AG10803 (cell line): ENCODE measurements around the gene TANGO2.

Experiments used
- DNase-seq: peaks from one replicate; pipeline ENCODE4 v3.0.0; 2010; ENCODE audit warnings: low read depth
- H3K4me3 ChIP-seq: 2 replicates; pipeline ENCODE4 v1.5.1; 2011; ENCODE audit warnings: mild to moderate bottlenecking, low read length, control low read depth
- TF ChIP-seq, protein P1 (sequence below): conservative IDR thresholded peaks from 2 replicates; pipeline ENCODE4 v1.5.1; 2011; ENCODE audit warnings: mild to moderate bottlenecking, low read length, control low read depth, inconsistent platforms

Gene TANGO2

DNA sequence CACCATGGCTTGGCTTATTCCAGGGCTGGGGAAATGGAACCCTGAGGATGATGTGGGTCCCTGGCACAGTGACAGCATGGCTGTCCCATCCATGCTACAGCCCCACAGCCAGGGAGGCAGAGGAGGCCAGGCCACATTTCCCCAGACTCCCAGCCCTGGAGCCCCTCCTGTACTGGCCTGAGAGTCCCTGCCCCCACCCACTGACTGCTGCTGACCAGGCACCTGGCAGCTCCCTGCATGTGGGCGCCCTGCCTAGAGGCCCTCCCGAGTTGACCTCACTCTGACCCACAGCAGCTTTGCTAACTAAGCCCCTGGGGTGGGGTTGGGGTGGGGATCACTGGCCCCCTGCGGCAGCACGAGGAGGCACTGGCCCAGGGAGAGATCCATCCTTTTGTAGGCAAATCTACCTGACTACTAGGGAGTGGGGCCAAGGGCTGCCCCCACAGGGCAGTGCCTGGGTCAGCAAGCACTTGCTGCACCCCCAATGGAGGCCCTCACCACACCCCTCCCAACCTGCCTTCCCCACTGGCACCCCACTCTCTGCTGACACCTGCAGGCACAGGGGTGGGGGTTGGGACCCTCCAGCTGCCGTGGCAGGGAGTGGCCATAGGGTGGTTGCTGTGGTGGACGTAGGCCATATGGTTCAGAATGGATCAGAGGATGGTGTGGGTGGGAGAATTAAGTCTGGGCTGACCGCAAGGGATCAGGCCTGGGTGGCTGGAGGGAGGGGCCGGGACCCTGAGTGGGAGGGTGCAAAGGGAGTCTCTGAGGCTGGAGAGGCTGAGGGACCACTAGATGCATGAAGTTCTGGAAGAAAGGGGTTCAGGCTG, 21.7 kb upstream of the TANGO2 start:
- TF ChIP-seq, protein P1, sequence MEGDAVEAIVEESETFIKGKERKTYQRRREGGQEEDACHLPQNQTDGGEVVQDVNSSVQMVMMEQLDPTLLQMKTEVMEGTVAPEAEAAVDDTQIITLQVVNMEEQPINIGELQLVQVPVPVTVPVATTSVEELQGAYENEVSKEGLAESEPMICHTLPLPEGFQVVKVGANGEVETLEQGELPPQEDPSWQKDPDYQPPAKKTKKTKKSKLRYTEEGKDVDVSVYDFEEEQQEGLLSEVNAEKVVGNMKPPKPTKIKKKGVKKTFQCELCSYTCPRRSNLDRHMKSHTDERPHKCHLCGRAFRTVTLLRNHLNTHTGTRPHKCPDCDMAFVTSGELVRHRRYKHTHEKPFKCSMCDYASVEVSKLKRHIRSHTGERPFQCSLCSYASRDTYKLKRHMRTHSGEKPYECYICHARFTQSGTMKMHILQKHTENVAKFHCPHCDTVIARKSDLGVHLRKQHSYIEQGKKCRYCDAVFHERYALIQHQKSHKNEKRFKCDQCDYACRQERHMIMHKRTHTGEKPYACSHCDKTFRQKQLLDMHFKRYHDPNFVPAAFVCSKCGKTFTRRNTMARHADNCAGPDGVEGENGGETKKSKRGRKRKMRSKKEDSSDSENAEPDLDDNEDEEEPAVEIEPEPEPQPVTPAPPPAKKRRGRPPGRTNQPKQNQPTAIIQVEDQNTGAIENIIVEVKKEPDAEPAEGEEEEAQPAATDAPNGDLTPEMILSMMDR = no peak
- H3K4me3 ChIP-seq = no peak overlapping the region
- DNase-seq = no peak

DNA sequence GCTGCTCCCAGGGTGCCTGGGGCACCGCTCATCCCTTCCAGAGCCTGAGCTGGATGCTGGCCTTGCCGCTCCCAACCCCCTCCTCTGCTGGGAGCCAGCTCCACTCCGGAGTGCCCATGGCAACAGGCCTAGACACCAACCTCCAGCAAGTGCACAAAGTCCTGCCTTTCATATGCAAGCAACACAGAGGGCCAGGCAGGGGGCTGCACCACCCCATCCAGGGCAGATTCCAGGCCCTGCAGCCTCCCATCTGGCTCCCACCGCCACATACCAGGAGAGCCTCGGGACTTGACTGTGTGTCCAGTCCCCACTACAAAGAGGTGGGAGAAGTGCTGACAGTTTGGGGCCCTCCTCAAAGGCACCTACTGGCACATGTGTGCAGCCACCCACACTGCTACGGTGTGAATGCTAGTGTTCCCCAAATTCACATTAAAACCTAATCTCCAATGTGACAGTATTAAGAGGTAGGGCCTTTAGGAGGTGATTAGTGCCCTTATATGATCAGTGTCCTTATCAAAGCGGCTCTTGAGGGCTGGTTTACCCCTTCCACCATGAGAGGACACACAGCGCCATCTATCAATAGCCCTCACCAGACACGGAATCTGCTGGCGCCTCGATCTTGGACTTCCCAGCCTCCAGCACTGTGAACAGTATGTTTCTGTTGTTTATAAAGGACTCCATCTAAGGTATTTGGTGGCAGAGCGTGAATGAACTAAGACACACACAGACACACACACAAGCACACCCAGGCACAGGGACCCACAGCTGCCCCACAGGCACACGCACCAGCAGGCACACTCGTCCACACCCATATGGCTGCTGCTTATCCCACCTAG, 20.4 kb upstream of the TANGO2 start:
- DNase-seq = no peak
- TF ChIP-seq, protein P1 = no peak
- H3K4me3 ChIP-seq = no peak overlapping the region

DNA sequence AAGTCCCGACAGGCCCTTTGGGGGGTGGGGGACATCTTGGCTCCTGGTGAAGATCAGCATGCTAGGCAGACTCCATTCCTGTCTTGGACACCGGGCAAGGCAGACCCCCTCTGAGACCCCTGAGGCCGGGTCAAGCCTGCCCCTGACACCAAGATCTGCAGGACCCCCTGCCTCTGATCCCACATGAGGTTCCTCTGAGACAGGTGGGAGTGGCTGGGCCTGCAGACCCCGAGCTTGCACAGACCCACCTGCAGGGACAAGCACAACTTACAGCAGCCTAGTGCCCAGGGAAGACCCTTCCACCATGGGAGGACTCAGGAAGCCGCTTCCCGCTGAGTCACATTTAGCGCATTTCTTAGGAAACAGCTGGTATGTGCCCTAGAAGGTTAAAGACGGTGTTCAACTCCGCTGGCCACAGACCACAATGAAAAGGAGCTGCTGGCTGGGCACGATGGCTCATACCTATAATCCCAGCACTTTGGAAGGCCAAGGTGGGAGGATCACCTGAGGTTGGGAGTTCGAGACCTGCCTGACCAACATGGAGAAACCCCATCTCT, 19.8 kb upstream of the TANGO2 start:
- H3K4me3 ChIP-seq = no peak overlapping the region
- DNase-seq = no peak
- TF ChIP-seq, protein P1 = no peak

DNA sequence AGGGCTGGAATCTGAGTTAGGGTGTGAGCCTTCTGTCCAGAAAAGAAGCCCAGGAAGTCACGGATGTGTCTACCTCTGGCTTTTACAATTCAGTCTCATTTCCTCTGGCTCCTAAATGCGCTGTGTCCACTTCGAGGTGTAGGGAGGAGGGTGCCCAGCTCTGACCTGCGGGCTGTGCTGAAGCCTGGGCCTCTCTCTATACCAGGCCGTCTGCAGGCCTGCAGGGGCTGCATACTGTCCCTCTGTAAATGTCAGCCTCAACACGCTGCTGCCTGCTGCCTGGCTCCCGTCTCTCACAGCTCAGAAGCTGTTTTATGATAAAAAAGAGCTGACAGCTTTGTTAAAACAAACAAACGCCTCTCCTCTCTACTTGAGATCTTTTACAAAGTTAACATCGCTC, 18.8 kb upstream of the TANGO2 start:
- TF ChIP-seq, protein P1 = no peak
- H3K4me3 ChIP-seq = no peak overlapping the region
- no peak for DNase-seq

DNA sequence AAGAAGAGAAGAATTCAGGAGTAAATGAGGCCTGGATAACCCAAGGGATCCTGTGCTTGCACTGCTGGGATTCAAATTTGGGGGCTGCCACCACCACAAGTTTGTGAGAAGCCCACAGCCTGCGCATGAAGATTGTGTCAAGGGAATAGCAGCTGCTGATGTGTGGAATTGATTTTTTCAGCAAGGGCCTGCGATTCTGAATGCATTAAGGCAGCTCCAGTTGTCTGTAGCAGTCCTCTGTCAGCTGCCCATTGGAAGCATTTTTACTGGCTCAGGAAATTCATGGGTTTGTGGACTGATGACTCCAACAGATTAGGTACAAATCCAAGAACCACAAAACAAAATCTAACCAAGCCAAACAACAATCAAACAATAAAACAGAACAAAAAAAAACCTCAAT, 18.3 kb upstream of the TANGO2 start:
- no peak overlapping the region for H3K4me3 ChIP-seq
- TF ChIP-seq, protein P1 = no peak
- DNase-seq = no peak

DNA sequence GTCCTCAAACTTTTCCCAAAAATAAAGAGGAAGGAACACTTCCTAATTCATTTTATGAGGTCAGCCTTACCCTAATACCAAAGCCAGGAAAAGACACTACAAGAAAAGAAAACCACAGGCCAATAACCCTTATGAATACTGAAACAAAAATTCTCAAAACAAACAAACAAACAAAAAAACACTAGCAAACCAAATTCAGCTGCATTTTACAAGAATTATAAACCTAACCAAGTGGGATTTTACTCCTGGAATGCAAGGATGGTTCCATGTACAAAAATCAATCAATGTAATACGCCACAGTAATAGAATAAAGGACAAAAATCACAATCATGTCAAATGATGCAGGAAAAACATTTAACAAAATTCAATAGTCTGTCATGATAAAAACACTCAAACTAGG, 17.6 kb upstream of the TANGO2 start:
- no peak overlapping the region for H3K4me3 ChIP-seq
- TF ChIP-seq, protein P1 = no peak
- no peak for DNase-seq
